ENCODE results near the gene FAM204A.

DNA sequence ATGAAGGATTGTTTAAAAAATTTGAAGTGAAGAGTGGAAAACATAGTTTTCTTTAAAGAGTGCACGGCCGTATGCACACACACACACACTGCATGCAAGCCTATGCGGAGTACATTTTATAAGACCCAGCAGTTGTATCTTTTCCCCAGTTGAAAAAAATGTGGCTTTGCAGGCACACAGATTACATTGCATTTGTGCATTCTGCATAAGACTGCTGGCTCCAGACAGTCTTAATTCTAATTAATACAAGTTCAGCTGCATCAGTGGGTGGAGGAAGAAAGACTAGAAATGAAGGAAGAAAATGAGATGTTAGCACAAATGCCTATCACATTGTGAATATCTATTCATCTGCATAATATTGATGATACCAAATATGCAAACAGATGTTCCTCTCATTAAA is 79.6 kb downstream of the FAM204A start:
- TF ChIP-seq, protein P1, sequence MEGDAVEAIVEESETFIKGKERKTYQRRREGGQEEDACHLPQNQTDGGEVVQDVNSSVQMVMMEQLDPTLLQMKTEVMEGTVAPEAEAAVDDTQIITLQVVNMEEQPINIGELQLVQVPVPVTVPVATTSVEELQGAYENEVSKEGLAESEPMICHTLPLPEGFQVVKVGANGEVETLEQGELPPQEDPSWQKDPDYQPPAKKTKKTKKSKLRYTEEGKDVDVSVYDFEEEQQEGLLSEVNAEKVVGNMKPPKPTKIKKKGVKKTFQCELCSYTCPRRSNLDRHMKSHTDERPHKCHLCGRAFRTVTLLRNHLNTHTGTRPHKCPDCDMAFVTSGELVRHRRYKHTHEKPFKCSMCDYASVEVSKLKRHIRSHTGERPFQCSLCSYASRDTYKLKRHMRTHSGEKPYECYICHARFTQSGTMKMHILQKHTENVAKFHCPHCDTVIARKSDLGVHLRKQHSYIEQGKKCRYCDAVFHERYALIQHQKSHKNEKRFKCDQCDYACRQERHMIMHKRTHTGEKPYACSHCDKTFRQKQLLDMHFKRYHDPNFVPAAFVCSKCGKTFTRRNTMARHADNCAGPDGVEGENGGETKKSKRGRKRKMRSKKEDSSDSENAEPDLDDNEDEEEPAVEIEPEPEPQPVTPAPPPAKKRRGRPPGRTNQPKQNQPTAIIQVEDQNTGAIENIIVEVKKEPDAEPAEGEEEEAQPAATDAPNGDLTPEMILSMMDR (conservative IDR thresholded peaks at IDR 0.05) = no peak
- TF ChIP-seq ZFX (IDR thresholded peaks at IDR 0.05) = no peak
